Ammon's horn (tissue), 1 donor: ENCODE measurements around the gene PARP14.
A peak's percentile ranks its signal among the peaks of the same experiment; 100 is the strongest.
"Not testable (repeated sequence)": the region's sequence is repeated elsewhere in the genome, so short reads cannot be mapped to it uniquely, and the experiment has no call there.

ENCODE experiments used
- DNase-seq: peaks from one replicate; pipeline ENCODE4 v3.0.0-alpha.2; 2016; ENCODE audit warnings: low spot score

PARP14 gene

DNA sequence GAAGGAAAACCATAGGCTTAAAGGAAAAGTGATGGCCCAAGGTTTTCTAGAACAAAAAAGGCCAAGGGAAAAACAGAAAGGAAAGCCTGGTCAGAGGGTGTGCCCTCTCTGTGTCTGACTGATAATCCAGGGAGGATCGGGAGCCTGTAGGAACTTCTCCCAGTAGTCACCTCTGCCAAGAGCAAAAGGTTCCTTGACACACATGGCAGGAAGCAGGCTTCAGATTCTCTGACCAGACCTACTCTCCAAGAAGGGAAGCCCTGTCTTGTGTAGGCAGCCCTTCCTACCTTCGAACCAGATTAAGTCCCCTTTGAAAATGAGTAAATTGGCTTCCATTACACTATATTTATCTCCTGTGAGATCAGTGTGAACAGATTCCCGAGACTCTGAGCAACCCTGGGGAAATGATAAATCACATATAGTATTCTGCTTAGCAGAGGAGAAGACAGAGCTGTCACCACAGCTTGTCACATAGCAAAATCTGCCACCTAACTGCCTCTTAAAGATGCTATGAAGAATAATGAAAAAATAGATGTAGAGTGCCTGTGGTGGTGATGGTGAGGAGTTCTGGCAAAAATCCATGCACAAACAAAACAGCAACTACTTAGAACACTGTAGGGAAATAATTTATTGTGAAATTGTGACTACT, 38.8 kb downstream of the PARP14 start:
- peak; percentile 4 for DNase-seq

DNA sequence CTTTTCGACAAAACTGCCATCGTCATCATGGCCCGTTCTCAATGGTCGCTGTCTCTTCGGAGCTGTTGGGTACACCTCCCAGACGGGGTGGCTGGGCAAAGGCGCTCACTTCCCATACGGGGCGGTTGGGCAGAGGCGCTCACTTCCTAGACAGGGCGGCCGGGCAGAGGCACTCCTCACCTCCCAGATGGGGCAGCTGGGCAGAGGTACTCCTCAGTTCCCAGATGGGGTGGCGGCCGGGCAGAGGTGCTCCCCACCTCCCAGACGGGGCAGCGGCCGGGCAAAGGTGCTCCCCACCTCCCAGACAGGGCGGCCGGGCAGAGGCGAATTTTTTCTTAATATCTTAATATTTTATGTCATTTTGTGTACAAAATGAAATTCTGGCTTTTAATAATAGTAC, 44.5 kb downstream of the PARP14 start:
- DNase-seq = no peak

DNA sequence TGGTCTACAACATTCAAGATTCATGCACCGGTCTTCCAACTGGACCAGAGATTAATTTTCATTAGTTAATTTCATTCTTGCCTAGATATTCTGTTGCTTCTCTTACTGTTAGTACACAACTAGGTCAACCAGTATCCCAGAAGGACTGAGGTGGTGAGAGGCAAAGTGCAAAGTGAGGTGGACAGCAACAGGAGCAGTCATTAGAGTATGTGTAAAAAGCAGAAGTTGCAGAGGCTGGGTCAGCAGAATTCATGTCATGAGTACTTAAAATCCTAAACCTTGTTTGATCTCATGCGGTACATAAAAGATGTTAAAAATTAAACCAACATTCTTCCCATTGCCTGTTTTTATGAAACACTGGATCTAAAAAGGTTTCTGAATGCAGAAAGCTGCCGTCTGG, 46.7 kb downstream of the PARP14 start:
- peak; percentile 10 for DNase-seq

DNA sequence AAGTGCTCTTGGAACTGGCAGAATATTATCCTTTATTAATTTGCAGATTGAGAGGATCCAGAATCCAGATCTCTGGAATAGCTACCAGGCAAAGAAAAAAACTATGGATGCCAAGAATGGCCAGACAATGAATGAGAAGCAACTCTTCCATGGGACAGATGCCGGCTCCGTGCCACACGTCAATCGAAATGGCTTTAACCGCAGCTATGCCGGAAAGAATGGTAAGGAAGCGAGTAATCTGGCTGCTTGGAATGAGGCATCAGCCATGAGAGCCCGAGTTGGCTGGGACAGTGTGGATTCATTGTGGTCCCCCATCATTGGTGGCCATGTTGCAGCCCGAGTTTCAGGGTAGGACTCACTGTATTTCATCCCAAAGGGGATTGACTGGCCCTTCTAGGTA, 47.1 kb downstream of the PARP14 start:
- no peak for DNase-seq

DNA sequence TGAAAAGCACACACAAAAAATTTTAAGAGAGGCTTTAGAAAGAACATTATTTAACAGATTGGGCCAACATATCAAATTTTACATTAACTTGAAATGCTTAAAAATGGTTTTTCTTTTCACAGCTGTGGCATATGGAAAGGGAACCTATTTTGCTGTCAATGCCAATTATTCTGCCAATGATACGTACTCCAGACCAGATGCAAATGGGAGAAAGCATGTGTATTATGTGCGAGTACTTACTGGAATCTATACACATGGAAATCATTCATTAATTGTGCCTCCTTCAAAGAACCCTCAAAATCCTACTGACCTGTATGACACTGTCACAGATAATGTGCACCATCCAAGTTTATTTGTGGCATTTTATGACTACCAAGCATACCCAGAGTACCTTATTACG, 47.5 kb downstream of the PARP14 start:
- DNase-seq = no peak

DNA sequence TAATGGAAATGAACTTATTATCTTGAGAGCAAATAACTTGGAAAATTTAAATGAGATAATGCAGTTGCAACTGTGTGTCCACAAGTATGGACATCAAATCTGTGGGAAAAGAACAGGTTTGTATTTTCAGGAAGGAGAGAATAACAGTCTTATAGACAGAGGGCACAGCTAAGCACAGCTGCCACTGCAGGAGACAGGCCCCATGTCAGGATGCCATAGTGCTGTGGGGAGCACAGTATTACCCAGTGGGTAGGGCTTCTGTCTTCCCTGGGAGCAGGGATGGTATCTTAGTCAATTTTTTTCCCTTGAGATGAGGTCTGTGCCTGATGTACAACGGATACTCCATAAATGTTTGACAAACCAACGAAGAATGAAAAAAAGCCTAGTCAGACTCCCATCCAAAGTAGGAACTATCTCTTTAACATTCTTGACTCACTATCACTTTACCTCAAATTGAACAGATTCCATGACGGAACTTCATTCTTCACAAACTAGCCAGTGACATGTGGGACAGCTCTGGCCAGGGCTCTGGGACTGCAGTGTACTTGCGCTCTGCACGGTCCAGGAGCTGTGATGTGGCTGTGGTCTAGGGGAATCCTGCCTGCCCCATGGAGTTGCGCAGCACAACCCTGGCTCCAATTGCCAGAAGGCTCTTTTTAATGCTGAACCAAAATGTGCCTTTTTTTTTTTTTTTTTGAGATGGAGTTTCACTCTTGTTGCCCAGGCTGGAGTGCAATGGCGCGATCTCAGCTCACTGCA, 48.3 kb downstream of the PARP14 start:
- no peak for DNase-seq

GRCh38 chr3:122730240-122730639, 49.6 kb downstream of the PARP14 start:
- DNase-seq = no peak

DNA sequence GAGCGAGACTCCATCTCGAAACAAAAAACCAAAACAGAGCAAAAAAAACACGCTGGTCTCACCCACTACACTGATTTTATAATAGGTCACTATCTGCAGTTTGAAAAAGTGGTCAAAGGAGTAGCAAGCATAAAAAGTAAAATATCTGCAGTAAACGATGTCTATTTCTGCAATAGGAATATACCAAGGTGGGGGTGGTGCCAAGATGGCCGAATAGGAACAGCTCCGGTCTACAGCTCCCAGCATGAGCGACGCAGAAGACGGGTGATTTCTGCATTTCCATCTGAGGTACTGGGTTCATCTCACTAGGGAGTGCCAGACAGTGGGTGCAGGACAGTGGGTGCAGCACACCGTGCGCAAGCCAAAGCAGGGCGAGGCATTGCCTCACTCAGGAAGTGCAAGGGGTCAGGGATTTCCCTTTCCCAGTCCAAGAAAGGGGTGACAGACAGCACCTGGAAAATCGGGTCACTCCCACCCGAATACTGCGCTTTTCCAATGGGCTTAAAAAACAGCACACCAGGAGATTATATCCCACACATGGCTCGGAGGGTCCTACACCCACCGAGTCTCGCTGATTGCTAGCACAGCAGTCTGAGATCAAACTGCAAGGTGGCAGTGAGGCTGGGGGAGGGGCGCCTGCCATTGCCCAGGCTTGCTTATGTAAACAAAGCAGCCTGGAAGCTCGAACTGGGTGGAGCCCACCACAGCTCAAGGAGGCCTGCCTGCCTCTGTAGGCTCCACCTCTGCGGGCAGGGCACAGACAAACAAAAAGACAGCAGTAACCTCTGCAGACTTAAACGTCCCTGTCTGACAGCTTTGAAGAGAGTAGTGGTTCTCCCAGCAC, 52.3 kb downstream of the PARP14 start:
- DNase-seq = not testable (repeated sequence)

- no peak for DNase-seq
Observed at GRCh38 chr3:122739172-122739571, 58.5 kb downstream of the PARP14 start.

DNA sequence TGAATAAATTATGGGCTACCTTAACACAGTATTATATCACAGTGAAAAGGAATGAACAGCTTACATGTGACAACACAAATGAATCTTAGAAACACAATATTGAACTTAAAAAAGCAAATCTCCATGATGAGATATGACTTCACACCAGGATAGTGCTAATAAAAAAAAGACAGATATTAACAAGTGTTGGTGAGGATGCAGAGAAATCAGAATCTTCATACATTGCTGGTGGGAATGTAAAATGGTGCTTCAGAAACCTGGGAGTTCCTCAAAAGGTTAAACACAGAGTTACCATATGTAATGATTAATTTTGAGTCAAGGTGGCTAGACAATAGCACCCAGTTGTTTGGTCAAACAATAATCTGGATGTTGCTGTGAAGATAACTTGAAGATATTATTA, 61.6 kb downstream of the PARP14 start:
- DNase-seq = no peak

DNA sequence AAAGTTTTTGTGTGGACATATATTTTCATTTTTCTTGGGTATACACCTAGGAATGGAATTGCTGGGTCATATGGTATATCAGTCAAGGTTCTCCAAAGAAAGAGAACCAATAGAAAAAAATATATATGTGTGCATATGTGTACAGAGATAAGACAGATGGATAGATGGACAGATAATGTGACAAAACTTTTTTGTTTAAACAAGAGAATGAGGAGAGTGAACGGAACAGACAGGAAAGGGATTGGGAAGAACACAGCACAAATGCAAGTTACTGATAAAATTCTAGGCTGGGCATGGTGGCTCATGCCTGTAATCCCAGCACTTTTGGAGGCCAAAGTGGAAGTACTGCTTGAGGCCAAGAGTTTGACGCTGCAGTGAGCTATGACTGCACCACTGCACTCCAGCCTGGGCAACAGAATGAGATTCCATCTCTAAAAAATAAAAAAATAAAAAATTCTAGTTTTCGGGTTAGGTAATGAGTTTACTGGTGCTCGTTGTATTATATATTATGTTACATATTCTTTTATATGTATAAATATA, 63.0 kb downstream of the PARP14 start:
- no peak for DNase-seq

DNA sequence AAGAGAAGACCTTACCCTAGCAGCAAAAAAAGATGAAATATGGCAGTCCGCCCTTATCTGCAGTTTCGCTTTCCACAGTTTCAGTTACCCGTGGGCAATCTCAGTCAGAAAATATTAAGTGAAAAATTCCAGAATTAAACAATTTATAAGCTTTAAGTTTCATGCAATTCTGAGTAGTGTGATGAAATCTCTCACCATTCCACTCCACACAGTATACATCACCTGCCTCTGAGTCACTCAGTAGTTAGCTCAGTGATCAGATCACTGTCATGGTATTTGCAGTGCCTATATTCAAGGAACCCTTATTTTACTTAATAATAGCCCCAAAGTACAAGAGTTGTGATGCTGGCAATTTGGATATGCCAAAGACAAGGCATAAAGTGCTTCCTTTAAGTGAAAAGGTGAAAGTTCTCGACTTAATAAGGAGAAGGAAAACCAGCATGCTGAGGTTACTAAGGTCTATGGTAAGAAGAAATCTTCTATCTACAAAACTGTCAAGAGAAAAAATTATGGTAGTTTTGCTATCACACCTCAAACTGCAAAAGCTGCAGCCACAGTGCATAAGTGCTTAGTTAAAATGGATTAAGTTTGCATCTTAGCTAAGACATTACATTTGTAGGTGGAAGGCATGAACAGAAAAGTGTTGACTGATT, 64.9 kb downstream of the PARP14 start:
- DNase-seq = no peak

- DNase-seq = not testable (repeated sequence)
Observed at GRCh38 chr3:122747295-122747694, 66.7 kb downstream of the PARP14 start.

- no peak for DNase-seq
Observed at GRCh38 chr3:122748347-122748746, 67.7 kb downstream of the PARP14 start.

DNA sequence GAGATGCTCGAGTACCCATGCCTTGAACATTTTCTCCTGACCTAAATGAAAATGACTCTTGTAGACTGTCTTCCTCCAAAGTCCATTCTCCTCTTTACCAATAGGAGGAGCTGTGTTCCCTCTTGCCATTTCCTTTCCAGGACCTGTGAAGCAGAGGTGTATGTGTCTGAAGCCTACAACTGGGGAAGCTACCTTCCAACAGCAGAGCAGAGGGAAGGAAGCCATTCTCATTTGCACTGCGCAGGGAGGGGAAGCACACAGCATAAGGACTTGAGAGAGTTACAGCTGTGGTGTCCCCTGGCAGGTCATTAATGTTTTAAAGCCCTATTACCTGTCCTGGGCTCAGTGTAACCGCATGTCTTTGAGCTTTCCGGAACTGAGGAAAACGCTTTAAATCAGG, 74.3 kb downstream of the PARP14 start:
- DNase-seq = no peak

GRCh38 chr3:122755491-122755890, 74.9 kb downstream of the PARP14 start:
- DNase-seq = no peak

DNA sequence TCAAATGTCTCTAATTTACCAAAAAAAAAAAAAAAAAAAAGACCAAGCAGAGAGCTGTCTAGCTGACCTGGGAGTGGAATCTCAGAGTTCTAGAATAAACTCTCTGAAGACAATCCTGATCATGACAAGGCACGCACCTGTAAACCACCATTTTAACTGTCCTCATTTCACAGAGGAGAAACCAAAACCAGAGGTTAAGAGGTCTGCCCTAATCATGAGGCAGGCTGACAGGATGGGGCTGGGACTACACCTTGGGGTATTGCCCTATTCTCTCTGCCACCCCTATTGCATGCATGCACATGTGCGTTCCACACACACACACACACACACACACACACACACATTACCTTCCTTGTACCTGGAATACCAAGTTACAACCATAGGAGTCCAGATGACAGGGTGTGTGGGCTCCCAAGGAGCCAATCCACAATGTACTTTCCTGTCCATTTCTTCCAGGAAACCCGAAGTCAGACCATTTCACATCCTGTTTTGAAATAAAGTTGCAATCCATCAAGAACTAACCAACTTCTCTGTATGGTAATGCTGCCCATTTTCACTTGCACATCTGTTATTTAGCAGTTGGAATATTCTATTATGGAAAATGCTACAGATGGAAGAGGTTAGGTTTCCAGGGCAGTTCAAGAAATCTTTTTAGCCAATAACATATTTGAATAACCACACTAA, 78.4 kb downstream of the PARP14 start:
- DNase-seq = no peak

- DNase-seq = no peak
Observed at GRCh38 chr3:122760453-122761271, 80.0 kb downstream of the PARP14 start.

DNA sequence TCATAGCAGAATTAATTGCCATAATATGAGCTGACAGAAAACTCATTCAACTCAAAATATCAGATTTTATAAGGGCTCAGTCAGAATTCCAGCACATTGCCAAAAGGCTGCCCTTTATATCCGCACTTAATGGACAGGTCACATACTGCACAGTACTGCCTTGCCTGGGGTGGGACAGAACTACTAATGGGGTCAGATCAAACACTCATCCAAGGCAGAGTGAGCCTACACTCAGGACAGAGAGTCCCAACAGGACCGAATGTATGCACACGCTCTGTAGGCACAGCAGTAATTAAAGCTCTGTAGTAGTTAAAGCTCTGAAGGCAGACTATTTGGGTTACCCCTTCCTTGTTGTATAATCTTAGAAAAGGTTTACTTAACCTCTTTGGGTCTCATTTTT, 85.8 kb downstream of the PARP14 start:
- DNase-seq = no peak

DNA sequence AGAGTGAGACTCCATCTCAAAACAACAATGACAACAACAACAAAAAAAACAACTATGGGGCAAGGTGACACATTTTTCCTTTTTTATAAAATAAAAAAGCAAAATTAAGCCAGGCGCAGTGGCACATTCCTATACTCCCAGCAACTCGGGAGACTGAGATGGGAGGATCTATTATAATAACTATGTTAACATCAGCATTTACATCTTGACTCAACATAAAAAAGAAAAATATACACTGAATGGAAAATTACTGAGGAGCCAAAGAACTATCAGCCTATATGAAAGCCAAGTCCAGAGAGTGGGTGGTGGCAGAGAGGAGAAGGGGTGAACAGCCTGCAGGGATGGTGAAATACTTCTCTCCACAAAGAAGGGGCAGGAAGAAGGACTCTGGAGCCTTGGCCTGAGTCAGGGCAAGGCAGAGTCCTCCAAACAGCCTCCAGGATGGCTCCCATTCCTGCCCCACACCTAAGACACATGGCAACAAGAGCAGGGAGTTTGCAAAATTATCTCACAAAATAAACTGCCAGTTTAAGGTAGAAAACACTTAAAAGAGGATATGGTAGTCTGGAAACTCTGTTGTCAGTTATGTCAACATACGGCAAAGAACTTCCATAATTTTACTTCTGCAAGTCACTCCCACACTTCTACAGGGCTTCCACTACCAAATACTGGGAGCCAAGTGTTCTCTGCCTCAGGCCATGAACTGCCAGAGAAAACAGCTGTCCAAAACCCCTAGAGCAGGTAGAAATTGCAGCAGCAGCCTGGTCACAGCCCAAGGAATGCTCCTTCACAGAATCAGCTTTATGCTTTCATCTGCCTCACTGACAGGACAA, 87.1 kb downstream of the PARP14 start:
- DNase-seq = no peak
